Keratinocyte (primary cell): Measurements from ENCODE around the gene KRT35.

Experiments used
- EZH2 ChIP-seq: IDR thresholded peaks from one replicate; pipeline ENCODE4 v1.6.1; 2012; ENCODE audit warnings: inconsistent platforms, mild to moderate bottlenecking, low read length, moderate library complexity
- TF ChIP-seq, protein P1 (sequence below), 3 experiments: IDR thresholded peaks in 1 of 3; conservative IDR thresholded peaks in 1 of 3; optimal IDR thresholded peaks in 1 of 3; 2 replicates in 2 of 3; 3 replicates in 1 of 3; pipeline versions ENCODE3 to v1.5.1; 2011; ENCODE audit warnings: low read length in 3 of 3, mild to moderate bottlenecking in 3 of 3, moderate library complexity in 2 of 3, control low read depth in 1 of 3, inconsistent platforms in 1 of 3; ENCODE audit not compliant: insufficient read depth in 2 of 3; ENCODE audit errors: extremely low read depth in 1 of 3

DNA sequence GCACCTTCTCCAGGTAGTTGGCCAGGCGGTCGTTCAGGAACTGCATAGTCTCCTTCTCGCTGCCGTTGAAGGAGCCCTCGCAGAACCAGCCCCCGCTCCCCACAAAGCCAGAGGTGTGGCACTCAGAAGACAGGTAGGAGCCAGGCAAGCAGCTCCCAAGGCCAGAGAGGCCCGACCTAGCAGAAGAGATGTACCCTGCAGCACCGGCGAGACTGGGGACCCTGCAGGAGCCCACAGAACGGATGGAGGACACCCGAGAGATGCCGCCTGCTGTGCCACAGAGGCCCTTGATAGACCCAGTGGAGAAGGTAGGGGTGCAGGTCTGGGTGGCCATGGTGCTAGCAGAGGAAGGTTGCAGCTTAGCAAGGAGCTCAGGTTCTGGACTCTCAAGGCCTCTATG, 8.6 kb upstream of the KRT35 start, which contains the start of gene KRT36:
- TF ChIP-seq, protein P1, sequence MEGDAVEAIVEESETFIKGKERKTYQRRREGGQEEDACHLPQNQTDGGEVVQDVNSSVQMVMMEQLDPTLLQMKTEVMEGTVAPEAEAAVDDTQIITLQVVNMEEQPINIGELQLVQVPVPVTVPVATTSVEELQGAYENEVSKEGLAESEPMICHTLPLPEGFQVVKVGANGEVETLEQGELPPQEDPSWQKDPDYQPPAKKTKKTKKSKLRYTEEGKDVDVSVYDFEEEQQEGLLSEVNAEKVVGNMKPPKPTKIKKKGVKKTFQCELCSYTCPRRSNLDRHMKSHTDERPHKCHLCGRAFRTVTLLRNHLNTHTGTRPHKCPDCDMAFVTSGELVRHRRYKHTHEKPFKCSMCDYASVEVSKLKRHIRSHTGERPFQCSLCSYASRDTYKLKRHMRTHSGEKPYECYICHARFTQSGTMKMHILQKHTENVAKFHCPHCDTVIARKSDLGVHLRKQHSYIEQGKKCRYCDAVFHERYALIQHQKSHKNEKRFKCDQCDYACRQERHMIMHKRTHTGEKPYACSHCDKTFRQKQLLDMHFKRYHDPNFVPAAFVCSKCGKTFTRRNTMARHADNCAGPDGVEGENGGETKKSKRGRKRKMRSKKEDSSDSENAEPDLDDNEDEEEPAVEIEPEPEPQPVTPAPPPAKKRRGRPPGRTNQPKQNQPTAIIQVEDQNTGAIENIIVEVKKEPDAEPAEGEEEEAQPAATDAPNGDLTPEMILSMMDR (optimal IDR thresholded peaks at IDR 0.05 in 1 of 3, IDR thresholded peaks at IDR 0.05 in 1 of 3, conservative IDR thresholded peaks at IDR 0.05 in 1 of 3; ENCODE audit: extremely low read depth in 1 of 3, insufficient read depth in 2 of 3, low read length in 3 of 3) = no peak
- no peak for TF ChIP-seq EZH2
